ENCODE measurements around the gene NELFCD. TPM values are rescaled to one million over a fixed set of nuclear protein-coding genes. Genes with fewer than 3 reads are reported as not detected.
A peak's percentile ranks its signal among the peaks of the same experiment; 100 is the strongest.

Gene NELFCD
- total RNA-seq, 2 donors from 2014 or later: 123 to 159 TPM

GRCh38 chr20:58986286-58986967, 5.4 kb downstream of the NELFCD start:
- H3K9me3 Mint-ChIP-seq: no peaks in the 10 kb centered on the region
- H3K27ac Mint-ChIP-seq: peak overlapping the region in 1 of 2 donors; percentile 75
- DNase-seq (ENCODE audit: low spot score in 2 of 2) (peak in 1 of 2 donors; percentile 25), ATAC-seq (peak in 1 of 2 donors; percentile 43)
- peaks cover 33 to 46% of the 10 kb centered on the region in 2 donors for H3K36me3 Mint-ChIP-seq

GRCh38 chr20:58986968-58987517, 6.0 kb downstream of the NELFCD start:
- Mint-ChIP-seq H3K27ac (peak overlapping the region in 1 of 2 donors; percentile 75), H3K36me3 (peaks cover 38 to 50% of the 10 kb centered on the region in 2 donors), H3K9me3 (no peaks in the 10 kb centered on the region)
- DNase-seq (ENCODE audit: low spot score in 2 of 2) (no peak), ATAC-seq (peak in 1 of 2 donors; percentile 83)

GRCh38 chr20:58987790-58988564, 6.9 kb downstream of the NELFCD start:
- peaks cover 30 to 48% of the 10 kb centered on the region in 2 donors for H3K36me3 Mint-ChIP-seq
- no peaks in the 10 kb centered on the region for H3K9me3 Mint-ChIP-seq
- ATAC-seq: no peak
- DNase-seq (ENCODE audit: low spot score in 2 of 2): no peak
- peak overlapping the region in 1 of 2 donors; percentile 88 for H3K27ac Mint-ChIP-seq

- peak in 1 of 2 donors; percentile 34 for DNase-seq (ENCODE audit: low spot score in 2 of 2)
- no peaks in the 10 kb centered on the region for H3K9me3 Mint-ChIP-seq
- peaks cover 30 to 47% of the 10 kb centered on the region in 2 donors for H3K36me3 Mint-ChIP-seq
- no peak for ATAC-seq
- peak overlapping the region in 1 of 2 donors; percentile 72 for H3K27ac Mint-ChIP-seq
These were observed 7.5 kb downstream of the NELFCD start for GRCh38 chr20:58988565-58988882.

GRCh38 chr20:58989196-58989595, 8.1 kb downstream of the NELFCD start:
- H3K36me3 Mint-ChIP-seq: peaks cover 30 to 41% of the 10 kb centered on the region in 2 donors
- H3K27ac Mint-ChIP-seq: peak overlapping the region in 1 of 2 donors; percentile 72
- no peak for ATAC-seq

GRCh38 chr20:58990651-58991445, 9.8 kb downstream of the NELFCD start:
- Mint-ChIP-seq H3K27ac (peak overlapping the region; percentile 49 to 72), H3K36me3 (peaks cover 30 to 48% of the 10 kb centered on the region in 2 donors), H3K9me3 (no peaks in the 10 kb centered on the region)
- ATAC-seq (no peak), DNase-seq (ENCODE audit: low spot score in 2 of 2) (no peak)

More at GRCh38 chr20:58989196-58989595, 8.1 kb downstream of the NELFCD start:
- no peaks in the 10 kb centered on the region for H3K9me3 Mint-ChIP-seq
- peak in 1 of 2 donors; percentile 23 for DNase-seq (ENCODE audit: low spot score in 2 of 2)

GRCh38 chr20:58991715-58992114, 10.7 kb downstream of the NELFCD start:
- Mint-ChIP-seq H3K9me3 (no peaks in the 10 kb centered on the region), H3K27ac (peak overlapping the region; percentile 49 to 91), H3K36me3 (peaks cover 29 to 44% of the 10 kb centered on the region in 2 donors)
- DNase-seq (ENCODE audit: low spot score in 2 of 2): no peak
- ATAC-seq: no peak

GRCh38 chr20:58992911-58993310, 11.9 kb downstream of the NELFCD start:
- H3K27ac Mint-ChIP-seq: no peak overlapping the region
- H3K36me3 Mint-ChIP-seq: peaks cover 20 to 39% of the 10 kb centered on the region in 2 donors
- ATAC-seq (no peak), DNase-seq (ENCODE audit: low spot score in 2 of 2) (no peak)
- H3K9me3 Mint-ChIP-seq: no peaks in the 10 kb centered on the region

- Mint-ChIP-seq H3K9me3 (no peaks in the 10 kb centered on the region), H3K27ac (peak overlapping the region in 1 of 2 donors; percentile 60), H3K36me3 (peaks cover 18 to 35% of the 10 kb centered on the region in 2 donors)
- DNase-seq (ENCODE audit: low spot score in 2 of 2) (no peak), ATAC-seq (peak in 1 of 2 donors; percentile 32)
These were observed 12.5 kb downstream of the NELFCD start for GRCh38 chr20:58993332-58994248.

GRCh38 chr20:58994390-58995159, 13.5 kb downstream of the NELFCD start:
- Mint-ChIP-seq H3K36me3 (peaks cover 10 to 26% of the 10 kb centered on the region in 2 donors), H3K9me3 (no peaks in the 10 kb centered on the region), H3K27ac (peak overlapping the region in 1 of 2 donors; percentile 60)
- no peak for DNase-seq (ENCODE audit: low spot score in 2 of 2)
- ATAC-seq: no peak

- no peak for DNase-seq (ENCODE audit: low spot score in 2 of 2)
- peak overlapping the region; percentile 36 to 40 for H3K27ac Mint-ChIP-seq
- no peaks in the 10 kb centered on the region for H3K9me3 Mint-ChIP-seq
- H3K36me3 Mint-ChIP-seq: peaks cover 7 to 26% of the 10 kb centered on the region in 2 donors
- peak in 1 of 2 donors; percentile 20 for ATAC-seq
These were observed 14.6 kb downstream of the NELFCD start for GRCh38 chr20:58995461-58996225.

GRCh38 chr20:58996226-58996611, 15.2 kb downstream of the NELFCD start:
- DNase-seq (ENCODE audit: low spot score in 2 of 2) (no peak), ATAC-seq (no peak)
- peak overlapping the region in 1 of 2 donors; percentile 36 for H3K27ac Mint-ChIP-seq

GRCh38 chr20:58997141-58997770, 16.2 kb downstream of the NELFCD start:
- peaks cover 0 to 17% of the 10 kb centered on the region in 2 donors for H3K36me3 Mint-ChIP-seq
- ATAC-seq (no peak), DNase-seq (ENCODE audit: low spot score in 2 of 2) (no peak)
- no peak overlapping the region for H3K27ac Mint-ChIP-seq
- no peaks in the 10 kb centered on the region for H3K9me3 Mint-ChIP-seq

More at GRCh38 chr20:58996226-58996611, 15.2 kb downstream of the NELFCD start:
- H3K36me3 Mint-ChIP-seq: peaks cover 6 to 23% of the 10 kb centered on the region in 2 donors
- H3K9me3 Mint-ChIP-seq: no peaks in the 10 kb centered on the region

- H3K36me3 Mint-ChIP-seq: peaks cover 0 to 14% of the 10 kb centered on the region in 2 donors
- ATAC-seq: no peak
These were observed 17.6 kb downstream of the NELFCD start for GRCh38 chr20:58998656-58999055.

More at GRCh38 chr20:58998656-58999055, 17.6 kb downstream of the NELFCD start:
- DNase-seq (ENCODE audit: low spot score in 2 of 2): no peak
- Mint-ChIP-seq H3K9me3 (no peaks in the 10 kb centered on the region), H3K27ac (no peak overlapping the region)
